HS-5 (cell line): Measurements from ENCODE around the gene FHIT.
A peak's percentile ranks its signal among the peaks of the same experiment; 100 is the strongest.

ENCODE experiments used
- DNase-seq: peaks from one replicate; pipeline ENCODE4 v3.0.0-alpha.2; 2012; ENCODE audit warnings: low read depth

Gene FHIT

GRCh38 chr3:61251174-61251972, at the start of gene FHIT:
Gene FHIT, minus strand, starts transcription at chr3:61251452.
- DNase-seq, result peak; percentile 73

DNA sequence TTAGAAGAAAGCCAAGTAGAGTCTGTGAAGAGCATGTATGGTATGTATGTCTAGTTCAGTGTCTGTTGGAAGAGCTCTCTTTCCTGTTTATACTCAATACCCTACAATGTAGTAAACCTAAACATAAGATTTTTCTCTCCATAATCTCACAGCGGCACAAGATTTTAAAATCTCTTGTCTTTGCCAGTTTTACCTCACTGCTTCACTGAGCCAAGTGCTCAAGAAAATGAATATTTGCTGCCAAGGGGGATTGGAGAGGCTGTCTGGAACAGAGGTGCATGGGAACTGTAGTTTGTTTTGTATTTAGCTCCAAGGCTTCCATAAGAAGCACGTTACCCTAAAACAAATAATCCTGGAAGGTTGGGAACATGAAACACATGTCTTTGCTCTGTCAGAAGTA, 49.5 kb upstream of the FHIT start:
- DNase-seq, result no peak

- no peak for DNase-seq
Measured at GRCh38 chr3:61300006-61300380, 48.7 kb upstream of the FHIT start.

- no peak for DNase-seq
Measured at GRCh38 chr3:61299343-61300005, 48.2 kb upstream of the FHIT start.

- no peak for DNase-seq
Measured at GRCh38 chr3:61297821-61298220, 46.6 kb upstream of the FHIT start.

GRCh38 chr3:61288446-61288845, 37.2 kb upstream of the FHIT start:
- DNase-seq, result no peak

DNA sequence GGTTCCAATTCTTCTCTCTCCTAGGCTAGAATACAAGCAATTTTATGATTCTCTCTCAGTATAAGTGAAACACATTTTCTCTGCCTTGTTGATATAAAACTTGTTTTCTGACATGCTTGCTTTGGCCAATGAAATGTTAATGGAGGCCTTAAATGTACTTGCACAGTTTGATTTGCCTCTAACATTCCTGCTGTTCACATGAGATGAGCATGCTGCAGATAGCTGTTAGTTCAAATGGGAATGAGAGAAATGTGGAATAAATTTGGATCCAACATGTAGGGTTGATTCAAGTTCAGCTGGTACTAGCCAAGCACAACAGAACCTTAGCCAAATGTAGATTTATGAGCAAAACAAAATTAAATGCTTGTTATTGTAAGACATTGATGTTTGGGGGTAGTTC, 32.6 kb upstream of the FHIT start:
- no peak for DNase-seq

DNA sequence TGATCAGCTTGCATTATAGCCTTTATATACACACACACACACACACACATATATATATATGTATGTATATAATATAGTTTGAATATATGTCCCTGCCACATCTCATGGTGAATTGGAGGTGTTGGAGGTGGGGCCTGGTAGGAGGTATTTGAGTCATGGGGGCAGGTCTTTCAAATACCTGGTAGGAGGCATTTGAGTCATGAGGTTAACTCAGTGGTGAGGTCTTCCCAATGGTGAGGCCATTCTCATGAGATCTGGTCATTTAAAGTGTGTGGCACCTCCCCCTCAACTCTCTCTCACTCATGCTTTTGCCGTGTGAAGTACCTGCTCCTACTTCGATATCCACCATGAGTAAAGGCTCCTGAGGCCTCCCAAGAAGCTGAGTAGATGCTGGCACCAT, 27.5 kb upstream of the FHIT start:
- DNase-seq, result no peak

- DNase-seq, result no peak
Measured at GRCh38 chr3:61277411-61277810, 26.2 kb upstream of the FHIT start.

DNA sequence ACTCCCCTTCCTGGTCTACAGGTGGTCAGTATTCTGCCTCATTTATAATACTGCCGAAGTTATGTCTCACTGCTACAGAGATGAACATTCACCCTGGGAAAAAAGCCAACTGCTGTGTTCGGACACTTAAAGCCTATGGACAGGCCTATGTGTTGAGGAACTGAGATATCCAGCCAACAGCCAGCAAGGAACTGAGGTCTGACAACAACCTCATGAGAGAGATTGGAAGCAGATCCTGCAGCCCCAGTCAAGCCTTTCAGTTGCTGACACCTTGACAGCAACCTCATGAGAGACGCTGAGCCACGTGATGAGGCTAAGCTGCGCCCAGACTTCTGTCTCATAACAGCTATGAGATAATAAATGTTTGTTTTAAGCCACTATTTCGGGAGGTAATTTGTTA, 18.2 kb upstream of the FHIT start:
- no peak for DNase-seq

GRCh38 chr3:61268644-61269043, 17.4 kb upstream of the FHIT start:
- DNase-seq, result no peak

DNA sequence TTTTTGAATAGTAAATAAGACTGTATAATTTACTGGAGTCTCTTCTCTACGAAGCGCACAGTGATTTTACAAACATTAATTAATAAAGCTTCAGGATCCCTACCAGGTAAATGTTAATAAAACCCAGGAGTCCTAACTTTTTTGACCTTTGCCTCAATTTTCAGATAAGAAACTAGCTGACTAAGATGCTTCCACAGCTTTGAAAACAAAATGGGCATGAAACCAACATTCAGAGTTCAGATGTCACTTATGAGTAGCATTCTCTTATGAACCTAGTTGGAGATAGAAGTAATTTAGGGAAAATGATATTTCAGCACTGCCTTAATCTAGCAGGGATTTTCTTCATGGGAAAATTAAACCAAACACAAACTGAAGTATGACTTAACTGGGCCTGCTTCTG, 13.0 kb upstream of the FHIT start:
- no peak for DNase-seq

DNA sequence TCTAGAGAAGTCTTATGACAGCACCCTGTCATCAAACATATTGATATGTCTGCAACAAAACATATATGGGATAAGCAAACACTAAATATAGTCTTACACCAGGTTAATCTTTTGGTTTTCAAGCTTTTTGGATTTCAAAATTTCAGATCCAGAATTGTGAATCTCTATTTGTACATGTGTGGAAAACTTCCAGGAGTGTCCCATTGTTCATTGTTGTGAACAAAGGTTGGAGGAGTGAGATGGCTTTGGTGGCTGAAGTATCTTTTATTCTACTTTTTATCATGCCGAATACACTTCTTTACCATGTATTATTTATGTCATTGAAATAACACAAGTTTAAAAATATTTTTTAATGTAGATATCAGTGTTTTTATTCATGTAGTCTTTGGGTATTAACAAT, 5.9 kb upstream of the FHIT start:
- no peak for DNase-seq

DNA sequence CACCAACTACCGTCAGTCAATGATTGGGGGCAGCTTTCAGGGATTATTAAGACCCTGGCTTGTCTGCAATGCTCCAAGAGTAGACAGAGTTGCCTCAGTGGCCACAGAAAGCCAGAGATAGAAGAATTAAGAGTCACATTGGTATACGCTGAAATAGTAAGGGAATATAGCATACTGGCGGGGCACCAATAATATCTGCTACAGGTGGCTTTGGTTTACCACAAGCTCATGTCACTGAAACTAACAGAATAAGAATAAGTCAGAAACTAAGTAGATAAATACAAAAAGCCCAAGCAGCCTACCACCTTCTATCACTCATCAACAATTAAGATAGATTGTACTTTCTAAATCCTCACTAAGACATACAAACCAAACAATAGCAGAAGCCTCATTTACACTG, 2.5 kb upstream of the FHIT start:
- no peak for DNase-seq

DNA sequence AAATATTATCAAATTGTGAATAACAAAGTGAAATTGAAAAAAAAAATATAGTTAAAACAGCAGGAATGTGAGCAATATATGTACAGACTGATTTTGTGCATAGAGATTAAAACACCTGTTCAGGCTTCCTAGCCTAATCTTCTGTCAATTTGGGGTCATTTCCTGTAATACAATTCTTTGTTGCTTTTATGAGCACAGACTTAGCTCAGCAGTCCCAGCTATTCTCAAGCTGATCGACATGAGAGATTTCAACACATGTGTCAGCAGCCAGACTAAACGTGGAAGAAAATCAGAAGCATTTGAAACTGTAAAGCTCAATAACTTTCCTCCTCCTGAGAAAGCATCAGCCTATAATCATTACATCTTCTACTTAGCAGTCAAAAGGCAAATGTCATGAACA, 1.6 kb upstream of the FHIT start:
- no peak for DNase-seq

- DNase-seq, result no peak
Measured at GRCh38 chr3:61250784-61251173, 473 bp downstream of the FHIT start.

GRCh38 chr3:61248496-61248895, 2.8 kb downstream of the FHIT start:
- DNase-seq, result no peak

GRCh38 chr3:61247191-61247590, 4.1 kb downstream of the FHIT start:
- no peak for DNase-seq

DNA sequence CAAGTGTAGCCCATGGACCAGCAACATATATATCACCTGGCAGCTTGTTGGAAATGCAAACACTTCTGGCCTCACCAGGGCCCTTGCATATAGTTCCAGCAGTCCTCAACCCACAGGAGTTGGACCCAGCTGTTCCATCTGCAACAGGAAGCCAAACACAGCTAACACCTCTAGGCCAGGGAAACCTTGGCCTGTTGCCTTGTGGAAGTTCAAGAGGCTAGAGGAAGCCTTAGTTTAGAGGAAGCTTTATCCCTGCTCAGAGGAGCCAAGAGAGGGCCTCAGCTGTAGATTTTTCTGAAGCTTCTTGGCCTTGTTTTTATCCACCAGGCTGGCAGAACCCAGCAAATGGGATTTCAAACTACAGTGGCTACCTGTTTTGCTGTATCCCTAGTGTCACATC, 11.4 kb downstream of the FHIT start:
- DNase-seq, result no peak

DNA sequence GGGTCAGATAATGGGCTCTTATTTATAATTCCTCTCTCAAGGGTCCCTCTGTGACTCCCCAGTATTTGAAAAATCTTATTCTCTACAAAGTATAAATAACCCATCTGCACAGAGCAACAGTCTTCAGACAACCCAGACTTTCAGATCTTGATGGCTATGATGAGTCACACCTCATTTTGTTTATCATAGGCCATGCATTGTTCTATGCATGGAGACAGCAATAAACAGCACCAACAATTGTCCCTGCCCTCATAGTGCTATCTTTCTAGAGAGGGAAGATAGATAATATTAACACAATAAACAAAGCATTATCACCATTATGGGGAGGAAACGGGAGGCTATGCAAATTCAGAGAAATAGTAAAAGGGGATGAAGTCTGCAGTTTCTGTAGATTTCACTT, 13.4 kb downstream of the FHIT start:
- DNase-seq, result no peak

DNA sequence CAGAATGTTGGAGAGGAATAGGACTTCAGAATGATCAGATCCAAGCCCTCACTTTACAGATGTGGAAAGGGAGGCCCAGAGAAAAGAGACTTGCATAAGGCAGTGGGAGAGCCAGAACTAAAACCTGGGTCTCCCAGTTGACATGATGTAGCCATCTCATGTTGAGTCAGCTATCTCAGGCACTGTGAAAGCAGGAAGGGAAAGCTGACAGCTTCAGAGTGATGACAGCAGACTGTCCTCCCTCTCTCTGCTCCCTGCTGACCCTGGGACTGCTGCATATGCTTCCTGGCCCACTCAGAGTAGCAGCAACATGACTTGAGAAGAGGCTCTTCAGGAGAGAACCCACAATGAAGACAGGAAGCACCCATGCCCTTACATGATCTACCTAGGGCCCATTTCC, 14.7 kb downstream of the FHIT start:
- no peak for DNase-seq

GRCh38 chr3:61233746-61234145, 17.5 kb downstream of the FHIT start:
- DNase-seq, result no peak

DNA sequence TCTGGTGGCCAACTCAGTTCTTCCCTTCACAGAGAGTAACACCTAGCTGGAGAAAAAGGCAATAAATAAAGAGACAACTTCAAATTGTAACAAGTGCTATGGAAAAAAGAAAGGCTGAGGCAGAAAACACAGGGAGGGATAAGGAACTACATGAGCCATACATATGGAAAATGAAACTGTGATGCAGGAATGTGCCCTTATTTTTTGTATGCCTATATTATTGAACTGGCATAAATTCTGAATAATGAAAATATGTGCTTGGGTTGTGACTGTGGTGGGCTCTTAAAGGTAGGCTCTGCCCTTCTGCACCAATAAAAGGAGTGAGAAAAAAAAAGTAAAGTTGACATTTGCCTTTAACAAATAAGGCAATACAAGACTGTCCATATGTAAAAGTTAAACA, 19.6 kb downstream of the FHIT start:
- no peak for DNase-seq

DNA sequence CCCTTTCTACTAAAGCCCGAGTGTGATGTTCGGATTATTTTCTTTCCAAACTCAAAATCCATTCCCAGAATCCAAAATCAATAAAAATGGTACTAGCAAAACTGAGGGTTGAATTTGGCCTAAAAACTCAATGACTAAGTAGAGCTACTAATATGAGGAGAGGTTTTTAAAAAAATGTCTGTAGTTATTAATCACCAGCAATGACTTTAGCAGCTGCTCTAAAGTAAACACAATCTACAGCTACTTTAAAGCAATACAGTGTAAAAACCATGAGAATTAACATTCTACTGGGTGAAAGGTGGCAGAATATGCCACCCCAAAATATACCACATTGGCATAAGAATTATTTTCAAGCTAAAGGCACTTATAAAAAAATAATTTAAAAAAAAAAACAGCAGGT, 23.5 kb downstream of the FHIT start:
- no peak for DNase-seq
